ENCODE results near the gene PPP2R1B. TPM values are rescaled to one million over a fixed set of nuclear protein-coding genes. Genes with fewer than 3 reads are reported as not detected.

The PPP2R1B gene
- total and polyA plus RNA-seq, 2 of the 8 experiments (the other 6 are each of a cell fraction or from before 2014, with no cell fraction given), result 25.8 to 87.0 TPM

GRCh38 chr11:111725621-111726020 is 40.6 kb downstream of the PPP2R1B start:
- no peak overlapping the region for H2BK12ac ChIP-seq (ENCODE audit: low read depth, low read length)
- no peak overlapping the region for H3K4me3 ChIP-seq (ENCODE audit: extremely low read depth in 1 of 4, insufficient read depth in 2 of 4, low read depth in 3 of 4, low read length in 4 of 4)
- FAIRE-seq (no peak), DNase-seq (ENCODE audit: low read depth in 1 of 2, low spot score in 2 of 2) (no peak)
- peaks cover 0 to 18% (median 4%) of the 10 kb centered on the region in 4 experiments; a peak in 5 of 8 replicates for H3K36me3 ChIP-seq (ENCODE audit: control insufficient read depth in 2 of 4, insufficient read depth in 4 of 4, low read length in 3 of 4)
- no peak overlapping the region for H4K8ac ChIP-seq (ENCODE audit: extremely low read depth, insufficient read depth, low read length)
- no peak overlapping the region for H4K91ac ChIP-seq (replicated peaks; ENCODE audit: insufficient read length, low read length)
- H2AK5ac ChIP-seq (ENCODE audit: low read depth, low read length), result no peak overlapping the region
- no peak overlapping the region for H4K5ac ChIP-seq (ENCODE audit: insufficient read length, low read depth, low read length)
- H3K9me3 ChIP-seq (ENCODE audit: insufficient read depth in 2 of 2, low read depth in 1 of 2, low read length in 1 of 2), result no peaks in the 10 kb centered on the region
- H3K27me3 ChIP-seq (replicated peaks in 1 of 4; ENCODE audit: control insufficient read depth in 3 of 4, extremely low read depth in 1 of 4, insufficient read depth in 3 of 4, low read length in 3 of 4), result no peaks in the 10 kb centered on the region
- H2BK120ac ChIP-seq (replicated peaks; ENCODE audit: low read depth, low read length), result no peak overlapping the region
- 86% methylated on average over 10 of the region's 10 CpGs; no CpG with 5 or more reads in 1 of the 2 experiments for WGBS, 2 experiments (ENCODE audit: extremely low coverage in 1 of 2, insufficient coverage in 1 of 2, insufficient read length in 1 of 2, insufficient replicate concordance in 2 of 2, low coverage in 1 of 2, low lambda C conversion rate in 2 of 2, missing lambda C conversion rate in 1 of 2)
- CTCF ChIA-PET (ENCODE audit: partially characterized antibody), result interaction anchor here (0.6 to 2.4 kb wide), 9 partner anchors 11 to 348 kb away, joined by 3 to 8 read pairs (median 4); no protein-coding TSS in a partner anchor
- H3K23ac ChIP-seq (ENCODE audit: insufficient read length), result no peak overlapping the region
- no peaks in the 10 kb centered on the region for H3K23me2 ChIP-seq (ENCODE audit: low read depth, low read length)
- no peak overlapping the region for H3K14ac ChIP-seq (ENCODE audit: insufficient read length)
- no peaks in the 10 kb centered on the region for H3K79me2 ChIP-seq (ENCODE audit: control insufficient read depth in 1 of 2, insufficient read depth in 2 of 2, low read length in 2 of 2)
- POLR2A ChIA-PET (ENCODE audit: partially characterized antibody), result interaction anchor here (0.6 to 1.4 kb wide), 3 partner anchors 9 to 101 kb away, joined by 3 to 4 read pairs (median 3); no protein-coding TSS in a partner anchor
- H3K79me1 ChIP-seq (ENCODE audit: low read depth, low read length), result no peaks in the 10 kb centered on the region
- H3K56ac ChIP-seq (replicated peaks; ENCODE audit: insufficient read length, low read depth, low read length), result no peak overlapping the region
- no peak overlapping the region for H2BK5ac ChIP-seq (ENCODE audit: low read depth, low read length)
- no peak overlapping the region for H2AFZ ChIP-seq (ENCODE audit: low read length)
- H3K27ac ChIP-seq (ENCODE audit: low read depth, low read length), result no peak overlapping the region
- no peak overlapping the region for H3K4ac ChIP-seq (replicated peaks; ENCODE audit: insufficient read length, low read depth, low read length)
- no peak overlapping the region for H3K9ac ChIP-seq (replicated peaks in 1 of 4; ENCODE audit: extremely low read depth in 1 of 4, low read depth in 3 of 4, low read length in 3 of 4)
- H3K18ac ChIP-seq (ENCODE audit: extremely low read depth, low read length), result no peak overlapping the region
- no peak overlapping the region for H3K4me2 ChIP-seq (ENCODE audit: insufficient read depth in 1 of 2, low read depth in 2 of 2, low read length in 2 of 2)
- H2BK15ac ChIP-seq (ENCODE audit: low read length), result no peak overlapping the region
- H2BK20ac ChIP-seq (ENCODE audit: low read length), result no peak overlapping the region
- H3K4me1 ChIP-seq (replicated peaks in 1 of 4; ENCODE audit: control insufficient read depth in 3 of 4, insufficient read depth in 4 of 4, low read length in 3 of 4), result peaks cover 0 to 6% (median 4%) of the 10 kb centered on the region in 4 experiments; a peak in 2 of 7 replicates
- peaks cover 0 to 4% of the 10 kb centered on the region in 2 experiments for H4K20me1 ChIP-seq (replicated peaks in 1 of 2; ENCODE audit: control insufficient read depth in 1 of 2, insufficient read depth in 2 of 2, low read length in 2 of 2)
- no peak for TF ChIP-seq NANOG (IDR thresholded peaks at IDR 0.05; ENCODE audit: insufficient read depth, low read depth, low read length, poor library complexity, severe bottlenecking)
- TF ChIP-seq NRF1 (IDR thresholded peaks at IDR 0.05; ENCODE audit: low read depth, low read length), result no peak
- no peak for TF ChIP-seq CBX5 (IDR thresholded peaks at IDR 0.05; ENCODE audit: low read depth, low read length)
- no peak for TF ChIP-seq SIN3A (conservative IDR thresholded peaks at IDR 0.05 in 1 of 2, IDR thresholded peaks at IDR 0.05 in 1 of 2; ENCODE audit: low read depth in 1 of 2, low read length in 2 of 2)
- no peak for TF ChIP-seq GTF2F1 (IDR thresholded peaks at IDR 0.05; ENCODE audit: borderline replicate concordance, low read depth, low read length)
- TF ChIP-seq RAD21 (IDR thresholded peaks at IDR 0.05 in 1 of 2, conservative IDR thresholded peaks at IDR 0.05 in 1 of 2; ENCODE audit: low read depth in 2 of 2, low read length in 2 of 2), result no peak
- no peak for TF ChIP-seq TCF12 (IDR thresholded peaks at IDR 0.05; ENCODE audit: low read depth, low read length)

Measured in H1 (cell line).